HG03159 (cell line): ENCODE results near the gene GFOD1.

Experiments
- ATAC-seq: cut with Tn5 transposase; IDR thresholded peaks from one replicate; pipeline ENCODE4 v1.9.1; 2021; ENCODE audit warnings: mild to moderate bottlenecking, moderate library complexity; ENCODE audit not compliant: unreplicated experiment

The GFOD1 gene, protein sequence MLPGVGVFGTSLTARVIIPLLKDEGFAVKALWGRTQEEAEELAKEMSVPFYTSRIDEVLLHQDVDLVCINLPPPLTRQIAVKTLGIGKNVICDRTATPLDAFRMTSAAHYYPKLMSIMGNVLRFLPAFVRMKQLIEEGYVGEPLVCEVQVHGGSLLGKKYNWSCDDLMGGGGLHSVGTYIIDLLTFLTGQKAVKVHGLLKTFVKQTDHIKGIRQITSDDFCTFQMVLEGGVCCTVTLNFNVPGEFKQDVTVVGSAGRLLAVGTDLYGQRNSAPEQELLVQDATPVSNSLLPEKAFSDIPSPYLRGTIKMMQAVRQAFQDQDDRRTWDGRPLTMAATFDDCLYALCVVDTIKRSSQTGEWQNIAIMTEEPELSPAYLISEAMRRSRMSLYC

DNA sequence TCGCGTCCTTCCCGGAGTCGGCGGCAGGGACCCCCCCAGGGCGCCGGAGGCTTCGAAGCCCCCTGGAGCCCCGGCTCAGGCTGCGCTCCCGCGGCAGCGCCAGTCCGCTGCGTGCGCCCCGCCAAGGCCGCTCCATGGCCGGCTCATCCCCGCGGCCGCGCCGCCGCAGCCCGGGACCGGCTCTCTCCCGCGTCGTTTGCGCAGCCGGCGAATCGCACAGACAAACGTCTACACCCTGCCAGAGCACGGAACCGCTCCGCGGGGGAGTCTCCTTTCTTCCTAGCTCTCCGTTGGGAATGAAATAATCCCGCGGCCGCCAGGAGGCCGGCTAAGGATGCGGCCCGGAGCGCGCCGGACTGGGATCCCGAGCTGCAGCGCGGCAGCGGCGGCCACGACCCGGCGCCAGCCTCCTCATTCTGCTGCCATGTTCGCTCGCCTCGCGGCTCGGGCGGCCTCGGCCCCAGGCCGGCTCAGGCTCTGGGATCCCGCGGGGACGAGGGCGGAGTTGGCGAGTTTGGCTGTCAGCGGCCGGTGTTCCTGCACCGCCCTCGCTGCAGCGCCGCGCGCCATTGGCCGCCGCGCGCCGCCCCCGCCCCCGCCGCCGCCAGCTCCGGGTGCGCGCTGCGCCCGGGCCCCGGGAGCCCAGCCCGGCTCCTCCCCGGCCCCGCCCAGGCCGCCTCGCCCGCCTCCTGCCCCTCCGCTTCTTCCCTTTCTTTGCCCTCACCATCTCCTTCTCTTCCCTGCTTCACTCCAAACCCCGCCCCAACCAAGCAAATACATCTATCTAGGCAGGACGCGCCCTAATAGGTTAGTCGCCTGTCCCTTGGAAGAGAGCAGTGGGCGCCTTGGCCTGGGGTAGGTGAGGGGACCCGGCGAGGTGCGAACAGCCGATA lies at the start of gene GFOD1:
TSS of gene GFOD1 (minus strand) at position 479 of the 893 bp plus-strand sequence. CDS start 710 bp downstream, outside the sequence.
- peak; percentile 75 for ATAC-seq

DNA sequence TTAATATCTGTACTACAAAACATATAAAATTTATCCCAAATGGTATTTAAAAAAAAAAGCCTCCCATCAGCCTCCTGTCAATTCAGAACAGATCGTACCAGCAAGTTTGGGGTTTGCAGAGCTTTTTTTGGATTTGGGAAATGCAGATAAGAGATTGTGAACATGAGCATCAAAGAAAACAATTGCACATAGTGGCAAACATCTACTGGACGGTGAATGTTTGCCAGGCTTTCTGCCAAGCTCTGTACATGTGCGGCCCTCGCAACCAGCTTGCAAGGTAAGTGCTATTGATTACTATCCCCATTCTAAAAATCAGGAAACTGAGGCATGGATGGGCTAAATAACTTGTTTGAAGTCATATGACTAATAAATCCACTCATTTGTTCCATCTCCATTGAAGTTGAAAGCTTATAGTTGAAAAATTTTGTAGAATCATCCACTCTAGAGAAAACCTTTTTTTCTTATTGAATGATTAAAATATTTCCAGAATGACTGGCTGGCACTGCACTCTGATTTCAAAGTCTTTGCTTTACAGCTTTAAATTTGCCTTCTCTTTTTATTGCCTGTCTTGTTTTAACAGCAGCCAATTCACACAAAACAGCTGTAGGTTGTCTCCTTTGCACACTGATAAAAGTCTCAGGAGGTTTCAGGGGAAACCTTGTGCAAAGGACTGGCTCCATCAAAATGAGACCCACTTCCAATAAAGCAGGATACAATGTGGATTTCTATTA lies 49.6 kb upstream of the GFOD1 start:
- no peak for ATAC-seq

DNA sequence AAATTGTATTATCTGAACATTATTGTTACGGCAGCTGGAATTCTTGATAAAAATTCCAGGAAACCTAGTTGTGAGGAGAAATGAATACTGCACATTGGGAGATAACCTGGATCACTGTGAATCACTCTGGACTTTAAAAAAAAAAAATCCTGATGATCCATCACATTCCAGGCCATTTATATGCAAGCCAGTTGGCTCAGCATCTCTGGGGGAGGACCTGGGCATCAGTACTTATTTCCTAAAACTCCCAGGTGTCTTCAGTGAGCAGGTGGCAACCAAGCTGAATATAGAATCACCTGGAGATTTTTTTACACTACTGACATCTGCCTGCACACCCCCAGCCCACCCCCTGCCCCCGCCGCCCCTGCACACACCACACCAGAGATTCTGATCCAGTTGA lies 47.9 kb upstream of the GFOD1 start:
- no peak for ATAC-seq

DNA sequence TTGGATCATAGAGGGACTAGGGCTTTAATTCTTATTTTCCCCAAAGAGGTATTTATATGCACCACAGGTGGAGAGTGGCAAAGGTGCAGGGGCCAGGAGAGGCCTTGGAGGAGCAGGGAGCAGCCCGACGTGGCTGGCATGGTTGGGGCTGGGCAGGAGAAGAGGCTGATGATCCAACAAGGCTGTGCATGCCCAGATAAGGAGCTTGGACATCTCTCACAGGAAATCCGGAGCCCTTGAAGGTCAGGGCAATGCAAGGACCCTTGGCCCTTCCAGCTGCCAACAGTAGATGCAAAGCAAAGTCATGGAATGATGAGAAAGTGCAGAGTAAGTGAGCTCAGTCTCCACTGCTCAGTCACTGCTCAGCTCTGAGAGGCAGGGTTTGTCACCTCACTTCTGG lies 47.1 kb upstream of the GFOD1 start:
- ATAC-seq: no peak

DNA sequence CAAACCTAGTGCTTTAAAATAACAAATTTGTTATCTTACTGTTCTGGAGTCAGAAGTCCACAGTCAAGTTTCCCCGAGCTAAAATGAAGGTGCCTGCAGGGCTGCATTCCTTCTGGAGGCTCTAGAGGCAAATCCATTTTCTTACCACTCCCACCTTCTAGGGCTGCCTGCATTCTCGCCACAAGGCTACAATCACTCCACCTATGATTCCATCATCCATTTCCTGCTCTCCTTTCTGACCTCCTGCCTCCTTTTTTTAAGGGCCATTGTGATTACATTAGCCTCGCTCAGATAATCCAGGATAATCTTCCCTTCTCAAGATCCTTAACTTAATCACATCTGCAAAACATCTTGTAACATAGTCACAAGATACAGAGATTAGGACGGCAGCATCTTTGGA lies 44.6 kb upstream of the GFOD1 start:
- no peak for ATAC-seq

DNA sequence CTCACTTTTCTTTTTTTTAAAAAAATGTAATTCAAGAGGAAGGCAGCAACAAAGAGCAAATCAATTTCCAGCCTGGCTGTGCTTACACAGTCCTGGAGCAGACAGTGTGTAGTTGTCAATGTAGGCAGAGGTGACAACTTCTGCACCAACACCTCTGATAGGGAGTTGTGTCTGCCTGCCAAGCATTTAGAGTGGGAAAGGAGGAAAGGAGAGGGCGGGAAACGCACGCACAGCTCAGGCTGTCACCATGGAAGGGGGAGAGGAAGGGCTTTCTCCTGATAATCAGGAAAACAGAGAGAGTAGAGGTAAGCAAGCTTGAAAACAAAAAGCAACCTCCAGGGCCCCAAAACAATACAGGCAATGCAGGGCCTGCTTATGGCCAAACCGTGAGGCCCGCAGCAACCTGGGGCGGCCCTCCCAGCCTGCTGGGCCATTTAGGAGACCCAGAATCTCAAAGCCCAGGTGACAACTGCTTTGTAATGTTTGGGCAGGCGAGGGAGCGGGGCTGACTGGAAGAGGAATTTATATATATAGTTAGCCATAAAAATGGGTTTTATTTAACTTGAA lies 41.5 kb upstream of the GFOD1 start:
- ATAC-seq: no peak

DNA sequence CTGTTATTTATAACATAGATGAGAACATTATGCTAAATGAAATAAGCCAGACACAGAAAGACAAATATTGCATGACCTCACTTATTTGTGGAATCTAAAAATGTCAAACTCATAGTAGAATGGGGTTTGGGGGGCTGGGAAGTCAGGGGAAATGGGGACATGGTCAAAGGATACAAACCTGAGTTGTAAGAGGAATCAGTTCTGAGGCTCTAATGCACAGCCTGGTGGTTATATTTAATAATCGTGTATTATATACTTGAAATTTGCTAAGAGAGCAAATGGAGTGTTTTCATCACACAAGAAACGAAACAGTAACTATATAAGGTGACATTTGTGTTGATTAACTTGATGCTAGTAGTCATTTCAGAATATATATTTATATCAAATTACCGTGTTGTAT lies 40.8 kb upstream of the GFOD1 start:
- ATAC-seq: no peak

DNA sequence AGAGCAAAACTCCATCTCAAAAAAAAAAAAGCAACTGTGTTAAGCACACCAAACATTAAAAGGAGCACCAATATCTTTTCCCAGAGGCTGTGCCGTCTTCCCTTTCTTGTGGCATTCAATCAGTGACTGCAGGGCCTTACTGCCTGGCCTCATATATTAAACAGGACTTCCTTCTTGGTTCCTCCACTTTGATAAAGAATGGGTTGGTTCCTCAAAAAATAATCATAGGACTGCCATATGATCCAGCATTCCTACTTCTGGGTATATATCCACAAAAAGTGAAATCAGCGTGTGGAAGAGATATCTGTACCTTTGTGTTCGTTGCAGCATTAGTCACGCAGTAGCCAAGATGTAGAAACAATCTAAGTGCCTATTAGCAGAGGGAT lies 40.3 kb upstream of the GFOD1 start:
- no peak for ATAC-seq

DNA sequence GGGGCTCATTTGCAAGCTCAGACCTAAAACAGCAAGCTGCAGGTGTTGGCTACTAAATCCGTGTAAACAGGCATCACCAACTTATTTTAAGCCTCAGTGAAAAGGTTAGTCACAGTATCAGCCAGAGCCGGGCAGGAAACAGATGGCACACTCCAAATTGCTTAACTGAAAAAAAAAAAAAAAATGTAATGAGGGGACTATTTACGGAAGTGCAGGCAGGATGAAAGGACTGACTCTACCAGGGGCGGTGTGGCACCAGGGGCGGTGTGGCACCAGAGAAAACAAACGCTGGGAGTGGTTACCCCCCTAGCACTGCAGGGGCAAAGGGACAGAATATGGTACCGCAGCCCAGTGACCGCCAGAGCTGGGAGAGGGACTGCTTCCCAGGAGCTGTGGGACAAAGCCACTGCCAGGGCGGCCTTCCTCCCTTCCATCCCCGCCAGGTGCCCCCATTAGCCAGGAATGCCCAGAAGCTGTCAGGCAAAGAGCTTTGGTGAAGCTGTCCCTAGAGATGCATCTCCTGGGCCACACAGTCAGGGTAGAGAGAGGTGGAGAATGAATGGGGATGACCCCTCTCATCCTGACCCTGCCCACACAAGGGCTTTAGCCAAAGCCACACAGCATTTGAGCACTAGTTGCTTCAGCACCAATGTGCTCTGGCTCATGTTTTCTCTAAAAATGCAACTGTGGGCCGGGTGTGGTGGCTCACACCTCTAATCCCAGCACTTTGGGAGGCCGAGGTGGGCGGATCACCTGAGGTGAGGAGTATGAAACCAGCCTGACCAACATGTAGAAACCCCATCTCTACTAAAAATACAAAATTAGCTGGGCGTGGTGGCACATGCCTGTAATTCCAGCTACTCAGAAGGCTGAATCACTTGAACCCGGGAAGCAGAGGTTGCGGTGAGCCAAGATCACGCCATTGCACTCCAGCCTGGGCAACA lies 39.6 kb upstream of the GFOD1 start:
- peak; percentile 91 for ATAC-seq

DNA sequence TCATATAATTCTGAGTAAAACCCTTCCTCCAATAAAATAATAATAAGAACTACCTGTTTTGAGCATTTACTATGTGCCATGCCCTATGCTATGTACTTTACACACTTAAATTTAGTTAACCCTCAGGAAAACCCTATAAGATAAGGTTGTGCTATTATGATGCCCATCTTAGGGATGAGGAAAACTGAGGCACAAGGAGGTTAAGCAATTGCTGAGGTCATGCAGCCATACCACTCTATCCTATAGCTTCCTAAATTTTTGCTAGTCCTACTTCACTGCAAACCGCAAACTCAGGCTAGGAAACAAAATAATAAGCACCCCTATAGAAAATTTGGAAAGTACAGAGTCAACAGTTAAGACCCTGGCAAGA lies 38.9 kb upstream of the GFOD1 start:
- ATAC-seq: no peak

DNA sequence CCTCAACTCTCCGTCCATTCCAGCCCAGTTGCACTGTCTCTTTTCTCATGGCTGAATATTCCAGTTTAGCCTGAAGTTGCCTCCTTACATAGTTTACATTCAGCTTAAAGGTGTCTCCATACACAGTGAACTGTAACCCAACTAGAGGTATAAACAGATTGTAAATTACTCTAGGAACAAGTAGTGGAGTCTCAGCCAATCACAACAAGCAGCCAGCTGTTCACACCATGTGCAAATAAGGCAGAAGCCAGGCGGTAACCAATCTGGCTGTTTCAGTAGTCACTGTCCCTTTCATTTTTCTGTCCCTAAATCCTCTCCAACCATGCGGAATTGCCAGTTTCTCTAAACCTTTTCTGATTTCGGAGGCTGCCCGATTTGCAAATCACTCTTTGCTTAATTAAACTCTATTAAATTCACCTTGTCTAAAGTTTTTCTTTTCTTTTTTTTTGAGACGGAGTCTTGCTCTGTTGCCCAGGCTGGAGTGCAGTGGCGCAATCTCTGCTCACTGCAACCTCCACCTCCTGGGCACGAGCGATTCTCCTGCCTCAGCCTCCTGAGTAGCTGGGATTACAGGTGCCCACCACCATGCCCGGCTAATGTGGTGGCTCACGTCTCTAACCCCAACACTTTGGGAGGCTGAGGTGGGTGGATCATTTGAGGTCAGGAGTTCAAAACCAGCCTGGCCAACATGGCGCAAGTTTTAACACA lies 37.6 kb upstream of the GFOD1 start:
- ATAC-seq: no peak

DNA sequence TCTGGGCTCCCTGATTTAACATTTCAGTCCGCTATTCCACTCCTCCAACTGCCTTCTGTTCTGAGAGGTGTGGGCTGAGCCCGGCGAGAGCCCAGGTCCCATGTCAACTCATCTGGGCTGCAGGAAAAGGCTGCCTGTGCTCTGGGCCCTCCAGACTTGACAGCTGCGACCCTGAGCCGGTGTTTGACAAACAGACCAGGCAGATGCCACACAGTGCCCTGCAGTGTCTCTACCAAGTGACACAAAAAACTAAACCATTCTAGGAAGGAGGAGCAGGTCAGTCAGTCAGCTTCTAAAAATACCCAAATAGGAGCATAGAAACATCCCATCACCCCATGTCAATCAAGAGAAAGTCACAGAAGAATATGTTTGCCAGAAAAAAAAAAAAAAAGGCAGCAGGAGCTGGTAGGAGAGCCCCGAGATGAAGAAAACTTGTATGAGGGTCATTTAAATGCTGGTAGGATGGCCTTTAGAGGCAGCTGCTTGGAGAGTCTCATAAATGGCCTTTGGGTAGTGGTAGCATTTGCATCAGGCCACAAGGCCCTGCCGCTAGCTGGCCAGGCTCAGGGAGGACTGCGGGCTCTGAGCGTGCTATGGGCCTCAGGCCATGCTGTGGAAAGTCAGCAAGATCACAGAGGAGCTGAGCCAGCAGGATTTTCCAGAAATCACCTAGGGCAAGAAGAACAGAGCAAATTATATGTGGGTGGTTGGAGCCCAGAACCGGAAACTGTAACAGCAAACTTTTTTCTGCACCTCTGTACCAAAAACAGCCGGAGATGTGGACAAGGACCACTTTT lies 36.6 kb upstream of the GFOD1 start:
- ATAC-seq: no peak

DNA sequence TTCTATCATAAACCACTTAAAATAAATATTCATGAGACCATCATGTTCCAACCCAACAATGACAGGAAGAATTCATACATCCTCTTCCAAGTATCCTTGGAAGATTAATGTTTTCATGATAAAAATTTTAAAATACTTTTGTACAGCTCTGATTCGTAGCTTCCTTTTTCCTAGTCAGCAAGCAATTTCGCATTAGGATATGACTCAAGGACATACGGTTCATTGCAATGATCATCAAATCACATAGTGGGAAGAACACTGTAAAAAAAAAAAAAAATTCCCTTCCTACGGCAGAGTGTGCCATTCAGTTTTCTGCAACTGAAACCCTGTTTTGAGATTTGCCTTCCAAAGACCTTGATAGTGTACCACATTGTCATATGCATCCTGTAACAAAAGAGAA lies 35.3 kb upstream of the GFOD1 start:
- no peak for ATAC-seq

DNA sequence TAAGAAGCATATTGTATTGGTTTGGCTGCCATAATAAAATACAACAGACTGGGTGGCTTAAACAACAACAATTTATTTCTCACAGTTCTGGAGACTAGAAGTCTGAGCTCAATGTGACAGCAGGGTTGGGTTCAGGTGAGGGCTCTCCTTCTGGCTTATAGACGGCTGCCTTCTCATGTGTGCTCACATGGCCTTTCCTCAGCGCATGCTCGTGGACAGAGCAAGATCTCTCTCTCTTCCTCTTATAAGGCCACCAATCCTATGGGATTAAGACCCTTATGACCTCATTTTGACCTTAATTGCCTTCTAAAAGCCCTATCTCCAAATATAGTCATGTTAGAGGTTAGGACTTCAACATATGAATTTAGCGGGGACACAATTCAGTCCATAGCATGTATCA lies 32.4 kb upstream of the GFOD1 start:
- ATAC-seq: no peak

DNA sequence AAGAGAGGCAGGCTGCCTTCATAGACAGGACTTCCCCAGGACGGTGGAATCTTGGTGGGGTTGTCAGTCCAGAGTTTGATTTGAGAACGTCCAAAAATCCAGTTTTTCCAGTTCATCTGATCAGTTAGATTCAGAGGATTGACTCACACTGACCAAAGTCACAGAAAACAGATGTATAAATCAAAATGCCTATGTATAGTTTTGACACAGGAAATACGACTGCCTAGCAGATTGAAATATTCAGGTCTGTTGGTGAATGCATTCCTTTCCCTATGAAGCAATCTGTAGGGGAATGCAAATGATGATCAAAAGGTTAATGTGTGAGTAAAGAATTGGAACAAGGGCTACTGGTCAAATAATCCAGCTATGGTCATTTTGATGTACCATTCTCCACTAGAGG lies 29.7 kb upstream of the GFOD1 start:
- no peak for ATAC-seq

DNA sequence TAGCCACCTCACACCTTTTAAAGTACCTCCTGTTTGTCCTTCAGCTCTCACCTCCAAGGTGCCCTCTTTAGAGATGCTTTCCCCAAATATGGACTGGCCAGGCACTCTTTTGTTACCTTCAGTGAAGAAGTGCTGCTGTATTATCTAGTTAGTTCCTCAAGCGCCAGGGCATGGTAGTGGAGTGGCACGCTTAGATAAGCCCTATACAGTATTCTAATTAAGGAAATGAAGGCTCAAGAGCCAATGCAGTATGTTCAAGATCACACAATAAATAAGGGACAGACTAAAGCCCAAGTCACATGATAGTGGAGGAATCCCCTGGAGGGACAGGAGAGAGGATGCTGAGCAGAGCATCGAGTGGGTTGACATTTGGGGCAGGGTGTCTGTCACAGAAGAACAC lies 28.5 kb upstream of the GFOD1 start:
- ATAC-seq: no peak

DNA sequence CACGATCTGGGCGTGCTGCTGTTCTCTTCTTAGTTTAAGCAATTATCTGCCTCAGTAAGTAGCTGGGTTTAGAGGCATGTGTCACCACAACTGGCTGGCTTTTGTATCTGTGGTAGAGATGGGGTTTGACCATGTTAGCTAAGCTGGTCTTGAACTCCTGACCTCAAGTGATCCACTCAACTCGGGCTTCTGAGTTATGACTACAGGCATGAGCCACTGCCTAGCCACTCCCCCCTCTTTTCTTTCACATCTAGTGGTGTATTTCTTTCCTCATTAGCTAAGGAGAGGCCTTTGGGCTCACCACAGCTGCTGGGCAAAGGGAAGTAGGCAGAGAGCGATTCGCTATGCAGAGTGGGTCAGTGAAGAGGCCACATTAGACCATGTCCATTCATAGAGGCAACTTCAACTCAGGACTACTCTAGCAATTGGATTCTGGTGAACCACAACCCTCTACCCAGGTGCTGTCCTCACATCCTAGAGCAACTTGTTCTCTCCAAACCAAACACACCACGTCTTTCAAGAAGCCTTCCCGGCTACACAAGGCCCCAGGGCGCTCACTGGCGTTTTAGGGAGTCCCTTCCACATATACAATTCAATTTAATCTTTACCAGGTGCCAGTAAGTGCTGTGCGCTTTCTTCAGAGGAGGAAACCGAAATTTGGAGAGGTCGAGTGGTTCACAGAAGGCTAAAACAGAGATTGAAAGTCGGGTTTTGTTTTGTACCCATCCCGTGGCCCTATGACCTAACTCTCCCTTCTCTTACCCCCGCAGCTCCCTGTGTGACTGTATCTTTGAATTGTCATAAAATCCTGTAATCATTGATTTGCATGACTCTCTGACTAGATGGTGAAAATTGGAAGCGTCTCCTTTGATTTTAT lies 26.5 kb upstream of the GFOD1 start:
- ATAC-seq: peak; percentile 69

DNA sequence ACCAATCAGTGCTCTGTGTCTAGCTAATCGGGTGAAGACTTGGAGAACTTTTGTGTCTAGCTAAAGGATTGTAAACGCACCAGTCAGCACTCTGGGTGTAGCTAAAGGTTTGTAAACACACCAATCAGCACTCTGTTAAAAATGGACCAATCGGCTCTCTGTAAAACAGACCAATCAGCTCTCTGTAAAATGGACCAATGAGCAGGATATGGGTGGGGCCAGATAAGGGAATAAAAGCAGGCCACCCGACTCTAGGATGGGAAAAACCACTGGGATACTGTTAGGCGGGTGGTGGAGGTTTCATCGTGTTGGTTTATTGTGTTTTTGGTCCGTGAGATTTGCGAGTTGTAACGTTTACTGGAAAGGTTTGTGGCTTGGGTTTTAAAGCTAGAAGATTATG lies 25.5 kb upstream of the GFOD1 start:
- no peak for ATAC-seq
